DOHH2 (cell line): ENCODE data around the gene FLAD1.
A peak's percentile ranks its signal among the peaks of the same experiment; 100 is the strongest.

Source experiments
- H3F3A ChIP-seq: fragments of 200-600 bp; sonication (generic), shearing (Covaris generic); 2 replicates; pipeline ENCODE4 v1.6.0; 2016; ENCODE audit warnings: antibody characterized with exemption, mild to moderate bottlenecking; ENCODE audit not compliant: control insufficient read depth, insufficient read depth
- H3K27ac ChIP-seq: fragments of 200-600 bp; sonication (generic); 2 replicates; pipeline ENCODE4 v1.5.1; 2014; ENCODE audit warnings: low read depth, mild to moderate bottlenecking, low read length, moderate library complexity
- H3K27me3 ChIP-seq: fragments of 200-600 bp; sonication (generic); 2 replicates; pipeline ENCODE4 v1.6.1; 2014; ENCODE audit warnings: mild to moderate bottlenecking, low read length, mixed read lengths; ENCODE audit not compliant: control insufficient read depth
- H3K36me3 ChIP-seq: fragments of 200-600 bp; sonication (generic); 2 replicates; pipeline ENCODE4 v1.6.1; 2014; ENCODE audit warnings: mild to moderate bottlenecking, low read length, moderate library complexity, mixed read lengths; ENCODE audit not compliant: control insufficient read depth
- H3K4me1 ChIP-seq: fragments of 200-600 bp; sonication (generic); 2 replicates; pipeline ENCODE4 v1.6.1; 2014; ENCODE audit warnings: mild to moderate bottlenecking, low read length, mixed read lengths; ENCODE audit not compliant: control insufficient read depth
- H3K4me2 ChIP-seq: fragments of 200-600 bp; sonication (generic); 2 replicates; pipeline ENCODE4 v1.6.0; 2014; ENCODE audit warnings: mild to moderate bottlenecking, low read length, moderate library complexity
- H3K4me3 ChIP-seq: fragments of 200-600 bp; sonication (generic); 2 replicates; pipeline ENCODE4 v1.5.1; 2014; ENCODE audit warnings: mild to moderate bottlenecking, low read length, mixed read lengths
- H3K79me2 ChIP-seq: fragments of 200-600 bp; sonication (generic); 2 replicates; pipeline ENCODE4 v1.6.1; 2014; ENCODE audit warnings: mild to moderate bottlenecking, low read length, mixed read lengths; ENCODE audit not compliant: control insufficient read depth
- H3K9me2 ChIP-seq: fragments of 200-600 bp; sonication (generic); replicated peaks from 2 replicates; pipeline ENCODE4 v1.6.1; 2014; ENCODE audit warnings: mild to moderate bottlenecking, low read length, mixed read lengths; ENCODE audit not compliant: control insufficient read depth
- H3K9me3 ChIP-seq: fragments of 200-600 bp; sonication (generic); 2 replicates; pipeline ENCODE4 v1.6.1; 2014; ENCODE audit warnings: antibody characterized with exemption, low read length, mixed read lengths; ENCODE audit not compliant: control insufficient read depth, insufficient read depth
- H4K20me1 ChIP-seq: fragments of 200-600 bp; sonication (generic); 2 replicates; pipeline ENCODE4 v1.6.0; 2014; ENCODE audit warnings: low read depth, mild to moderate bottlenecking, antibody characterized with exemption, low read length, moderate library complexity; ENCODE audit not compliant: control insufficient read depth, insufficient read depth
- EZH2phosphoT487 ChIP-seq: fragments of 200-600 bp; sonication (generic); IDR thresholded peaks from 2 replicates; pipeline ENCODE4 v1.6.1; 2017; ENCODE audit warnings: borderline replicate concordance, mild to moderate bottlenecking, antibody characterized with exemption, low read length, moderate library complexity, mixed read lengths
- TF ChIP-seq, protein P1 (sequence below): fragments of 200-600 bp; sonication (generic); IDR thresholded peaks from one replicate; pipeline ENCODE4 v1.5.1; 2014; ENCODE audit warnings: antibody characterized with exemption, mild to moderate bottlenecking, low read depth, low read length; ENCODE audit not compliant: poor library complexity, severe bottlenecking

Gene FLAD1

DNA sequence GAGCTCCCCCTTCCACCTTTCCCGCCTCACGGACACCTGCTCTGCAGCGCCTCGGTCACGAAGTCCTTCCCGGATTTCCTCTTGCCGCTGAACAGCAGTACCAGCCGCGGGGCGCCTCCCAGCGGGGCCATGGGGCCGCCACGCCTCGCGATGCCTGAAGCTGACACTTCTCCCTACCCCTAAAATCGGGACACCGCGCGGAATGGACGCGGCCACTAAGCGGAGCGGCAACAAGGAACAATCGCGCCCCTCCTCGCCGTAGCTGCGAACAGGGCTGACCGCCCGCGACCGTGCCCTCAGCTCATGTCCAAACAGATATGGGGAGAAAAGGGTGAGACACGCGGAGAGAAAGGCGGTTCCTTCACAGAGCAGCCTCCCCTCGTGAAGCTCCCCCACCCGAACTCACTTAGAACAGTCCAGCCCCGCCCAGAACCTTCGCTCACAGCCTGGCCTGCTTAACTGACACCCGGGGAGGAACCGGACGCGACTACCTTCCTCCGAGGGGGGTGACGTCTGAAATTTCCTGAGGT, 46.5 kb upstream of the FLAD1 start, which contains the start of gene PMVK:
Gene PMVK, minus strand, starts transcription at position 165 of the 530 bp plus-strand sequence. Its CDS starts 34 bp downstream, at position 131.
- no peaks in the 10 kb centered on the region for H3K27me3 ChIP-seq
- peak within 1 kb of the TSS; percentile 86 for H3K4me2 ChIP-seq
- peaks cover 58% of the 10 kb centered on the region for H3K4me1 ChIP-seq
- TF ChIP-seq, protein P1, sequence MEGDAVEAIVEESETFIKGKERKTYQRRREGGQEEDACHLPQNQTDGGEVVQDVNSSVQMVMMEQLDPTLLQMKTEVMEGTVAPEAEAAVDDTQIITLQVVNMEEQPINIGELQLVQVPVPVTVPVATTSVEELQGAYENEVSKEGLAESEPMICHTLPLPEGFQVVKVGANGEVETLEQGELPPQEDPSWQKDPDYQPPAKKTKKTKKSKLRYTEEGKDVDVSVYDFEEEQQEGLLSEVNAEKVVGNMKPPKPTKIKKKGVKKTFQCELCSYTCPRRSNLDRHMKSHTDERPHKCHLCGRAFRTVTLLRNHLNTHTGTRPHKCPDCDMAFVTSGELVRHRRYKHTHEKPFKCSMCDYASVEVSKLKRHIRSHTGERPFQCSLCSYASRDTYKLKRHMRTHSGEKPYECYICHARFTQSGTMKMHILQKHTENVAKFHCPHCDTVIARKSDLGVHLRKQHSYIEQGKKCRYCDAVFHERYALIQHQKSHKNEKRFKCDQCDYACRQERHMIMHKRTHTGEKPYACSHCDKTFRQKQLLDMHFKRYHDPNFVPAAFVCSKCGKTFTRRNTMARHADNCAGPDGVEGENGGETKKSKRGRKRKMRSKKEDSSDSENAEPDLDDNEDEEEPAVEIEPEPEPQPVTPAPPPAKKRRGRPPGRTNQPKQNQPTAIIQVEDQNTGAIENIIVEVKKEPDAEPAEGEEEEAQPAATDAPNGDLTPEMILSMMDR: peak; percentile 63
- no peak for TF ChIP-seq EZH2phosphoT487
- H3K36me3 ChIP-seq: peaks cover 9% of the 10 kb centered on the region
- H3K79me2 ChIP-seq: peaks cover 62% of the 10 kb centered on the region
- H3K9me3 ChIP-seq: no peaks in the 10 kb centered on the region
- H3K4me3 ChIP-seq: peak within 1 kb of the TSS; percentile 89
- H3K9me2 ChIP-seq: no peaks in the 10 kb centered on the region
- no peaks in the 10 kb centered on the region for H4K20me1 ChIP-seq
- H3F3A ChIP-seq: peaks cover 23% of the 10 kb centered on the region
- peak within 1 kb of the TSS; percentile 97 for H3K27ac ChIP-seq

DNA sequence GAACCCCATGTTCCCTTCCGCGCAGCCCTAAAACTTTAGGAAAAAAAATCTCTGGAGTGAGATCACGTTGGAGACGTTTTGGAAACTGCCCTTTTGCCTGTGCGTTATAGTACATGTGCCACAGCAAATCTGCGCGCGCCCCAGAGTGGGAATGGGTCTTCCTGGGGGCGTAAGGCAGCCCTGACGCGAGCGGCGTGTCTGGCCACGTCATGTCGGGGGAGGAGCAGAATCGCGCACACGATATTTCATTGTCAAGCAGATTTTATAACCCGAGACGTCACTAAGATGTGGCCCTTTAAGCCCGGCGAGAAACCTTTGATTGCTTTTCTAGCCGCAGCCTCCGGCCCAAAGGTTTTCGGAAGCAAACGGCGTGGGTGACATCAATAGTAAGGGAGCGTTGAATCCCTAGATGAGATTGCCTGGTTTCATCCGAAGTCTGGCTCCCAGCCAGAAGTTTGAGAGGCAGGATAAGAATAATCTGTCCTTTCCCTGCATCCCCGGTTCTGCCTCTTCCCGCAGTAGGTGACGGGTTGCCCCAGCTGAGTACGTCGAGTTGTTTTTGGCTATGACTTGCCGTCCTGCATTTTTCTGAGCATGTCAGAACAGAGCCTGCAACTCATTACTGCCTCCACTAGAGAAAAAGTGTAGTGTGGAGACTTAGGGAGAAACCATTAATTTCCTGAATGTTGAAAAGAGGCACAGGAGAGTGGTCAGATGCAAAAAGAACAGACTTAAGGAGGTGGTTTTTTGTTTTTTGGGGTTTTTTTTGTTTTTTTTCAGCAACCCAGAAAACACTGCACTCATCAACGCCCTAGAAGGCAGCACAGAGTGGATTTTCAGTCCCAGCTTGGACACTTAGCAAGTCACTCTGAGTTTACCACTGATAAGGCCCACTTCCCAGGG, 45.8 kb upstream of the FLAD1 start:
- no peaks in the 10 kb centered on the region for H3K27me3 ChIP-seq
- peak overlapping the region; percentile 97 for H3K27ac ChIP-seq
- no peak for TF ChIP-seq EZH2phosphoT487
- TF ChIP-seq, protein P1: peak; percentile 48
- no peaks in the 10 kb centered on the region for H3K9me3 ChIP-seq
- peak overlapping the region; percentile 86 for H3K4me2 ChIP-seq
- H3K4me3 ChIP-seq: peak overlapping the region; percentile 89
- no peaks in the 10 kb centered on the region for H4K20me1 ChIP-seq
- peaks cover 23% of the 10 kb centered on the region for H3F3A ChIP-seq
- H3K9me2 ChIP-seq: no peaks in the 10 kb centered on the region
- H3K4me1 ChIP-seq: peaks cover 65% of the 10 kb centered on the region
- H3K79me2 ChIP-seq: peaks cover 69% of the 10 kb centered on the region
- H3K36me3 ChIP-seq: peaks cover 10% of the 10 kb centered on the region

DNA sequence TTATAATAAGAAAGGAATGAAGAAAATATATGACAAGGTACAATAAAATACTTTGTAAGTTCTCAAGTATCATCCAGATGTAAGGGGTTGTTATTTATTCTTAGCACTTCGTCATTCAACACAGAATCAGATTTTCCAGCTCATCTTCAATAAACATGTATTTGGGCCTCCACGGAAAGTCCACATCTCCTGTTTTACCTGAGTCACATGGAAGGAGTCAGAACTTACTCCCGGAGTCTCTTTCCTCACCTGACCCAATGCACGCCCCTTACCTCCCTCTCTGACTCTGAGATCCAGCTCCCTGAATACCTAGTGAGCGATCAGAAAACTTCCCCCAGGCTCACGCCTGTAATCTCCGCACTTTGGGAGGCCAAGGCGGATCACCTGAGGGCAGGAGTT, 45.2 kb upstream of the FLAD1 start:
- no peaks in the 10 kb centered on the region for H3K27me3 ChIP-seq
- H3F3A ChIP-seq: peaks cover 25% of the 10 kb centered on the region
- H3K4me3 ChIP-seq: peak overlapping the region; percentile 89
- H4K20me1 ChIP-seq: no peaks in the 10 kb centered on the region
- peak overlapping the region; percentile 97 for H3K27ac ChIP-seq
- no peaks in the 10 kb centered on the region for H3K9me3 ChIP-seq
- H3K4me1 ChIP-seq: peaks cover 71% of the 10 kb centered on the region
- H3K9me2 ChIP-seq: no peaks in the 10 kb centered on the region
- H3K36me3 ChIP-seq: peaks cover 12% of the 10 kb centered on the region
- TF ChIP-seq, protein P1: no peak
- TF ChIP-seq EZH2phosphoT487: no peak
- peaks cover 74% of the 10 kb centered on the region for H3K79me2 ChIP-seq
- H3K4me2 ChIP-seq: peak overlapping the region; percentile 86
